ENCODE data around the gene NFE2L2.

GRCh38 chr2:177242121-177242987 is 22.2 kb downstream of the NFE2L2 start:
- no peak for TF ChIP-seq EZH2 (IDR thresholded peaks at IDR 0.05; ENCODE audit: insufficient read depth, poor library complexity, severe bottlenecking)
- no peak for TF ChIP-seq EZH2phosphoT487 (IDR thresholded peaks at IDR 0.05; ENCODE audit: insufficient read depth, low read depth)
